HEK293T (cell line): ENCODE data around the gene PARP3.

Source experiments
- CTCF ChIA-PET: fragments of 350-600 bp; formaldehyde crosslinking; extraction: SDS; loops from one replicate; lab custom pipeline; 2021; ENCODE audit warnings: antibody characterized with exemption, inconsistent platforms; lab: Yijun Ruan, JAX
- POLR2A ChIA-PET: fragments of 350-600 bp; formaldehyde crosslinking; extraction: SDS; loops from one replicate; lab custom pipeline; 2020; ENCODE audit warnings: antibody characterized with exemption, inconsistent platforms; lab: Yijun Ruan, JAX
- DNase-seq: peaks from one replicate; pipeline ENCODE4 v3.0.0; 2012; ENCODE audit warnings: mixed read lengths; ENCODE audit errors: extremely low spot score
- ARNT ChIP-seq: fragments of 450-650 bp; IDR thresholded peaks from 2 replicates; pipeline ENCODE4 v1.6.1; 2017; ENCODE audit warnings: mild to moderate bottlenecking
- BHLHE40 ChIP-seq: fragments of 450-650 bp; IDR thresholded peaks from 2 replicates; pipeline ENCODE4 v1.6.1; 2016; ENCODE audit warnings: mild to moderate bottlenecking, moderate library complexity, borderline replicate concordance
- CTBP1 ChIP-seq: fragments of 450-650 bp; IDR thresholded peaks from 2 replicates; pipeline ENCODE4 v1.6.1; 2016; ENCODE audit warnings: borderline replicate concordance
- ELF4 ChIP-seq: fragments of 450-650 bp; IDR thresholded peaks from 2 replicates; pipeline ENCODE4 v1.6.1; 2017; ENCODE audit warnings: antibody characterized with exemption
- FOXA1 ChIP-seq: fragments of 450-650 bp; IDR thresholded peaks from 2 replicates; pipeline ENCODE4 v1.6.1; 2016; ENCODE audit warnings: mild to moderate bottlenecking
- FOXK2 ChIP-seq: fragments of 450-650 bp; IDR thresholded peaks from 2 replicates; pipeline ENCODE4 v1.6.1; 2016; ENCODE audit warnings: mild to moderate bottlenecking
- FOXM1 ChIP-seq: fragments of 450-650 bp; IDR thresholded peaks from 2 replicates; pipeline ENCODE4 v1.6.1; 2017; ENCODE audit warnings: mild to moderate bottlenecking, borderline replicate concordance
- HDGF ChIP-seq: fragments of 450-650 bp; IDR thresholded peaks from 2 replicates; pipeline ENCODE4 v1.6.1; 2017; ENCODE audit warnings: antibody characterized with exemption, borderline replicate concordance
- L3MBTL2 ChIP-seq: fragments of 450-650 bp; conservative IDR thresholded peaks from 2 replicates; pipeline ENCODE4 v1.6.1; 2016; ENCODE audit warnings: mild to moderate bottlenecking
- LEF1 ChIP-seq: fragments of 450-650 bp; IDR thresholded peaks from 2 replicates; pipeline ENCODE4 v1.6.1; 2017; ENCODE audit warnings: mild to moderate bottlenecking, borderline replicate concordance
- NFRKB ChIP-seq: fragments of 450-650 bp; IDR thresholded peaks from 2 replicates; pipeline ENCODE4 v1.6.1; 2016; ENCODE audit warnings: mild to moderate bottlenecking, moderate library complexity
- SP1 ChIP-seq: fragments of 450-650 bp; IDR thresholded peaks from 2 replicates; pipeline ENCODE4 v1.6.1; 2017
- SUZ12 ChIP-seq: fragments of 450-650 bp; IDR thresholded peaks from 2 replicates; pipeline ENCODE4 v1.6.1; 2016; ENCODE audit warnings: mild to moderate bottlenecking
- TARDBP ChIP-seq: fragments of 450-650 bp; IDR thresholded peaks from 2 replicates; pipeline ENCODE4 v1.6.1; 2016
- ZNF384 ChIP-seq: fragments of 450-650 bp; IDR thresholded peaks from 2 replicates; pipeline ENCODE4 v1.6.1; 2016
- TF ChIP-seq, protein P1 (sequence below): fragments of 450-650 bp; IDR thresholded peaks from 2 replicates; pipeline ENCODE4 v1.6.1; 2016

The PARP3 gene

GRCh38 chr3:51953445-51953844, 11.3 kb downstream of the PARP3 start:
- DNase-seq, result no peak
- CTCF ChIA-PET, result interaction anchor here (0.6 to 1.9 kb wide), 4 partner anchors 11 to 106 kb away, joined by 3 to 17 read pairs (median 7); partner anchors contain the start of gene RRP9
- POLR2A ChIA-PET, result interaction anchor here (1.1 to 1.4 kb wide), 3 partner anchors 10 to 21 kb away, joined by 3 to 4 read pairs (median 3); partner anchors contain the start of genes ABHD14A and ABHD14B
- no peak for TF ChIP-seq L3MBTL2
- no peak for TF ChIP-seq NFRKB
- TF ChIP-seq BHLHE40, result no peak
- TF ChIP-seq ZNF384, result no peak
- TF ChIP-seq, protein P1, sequence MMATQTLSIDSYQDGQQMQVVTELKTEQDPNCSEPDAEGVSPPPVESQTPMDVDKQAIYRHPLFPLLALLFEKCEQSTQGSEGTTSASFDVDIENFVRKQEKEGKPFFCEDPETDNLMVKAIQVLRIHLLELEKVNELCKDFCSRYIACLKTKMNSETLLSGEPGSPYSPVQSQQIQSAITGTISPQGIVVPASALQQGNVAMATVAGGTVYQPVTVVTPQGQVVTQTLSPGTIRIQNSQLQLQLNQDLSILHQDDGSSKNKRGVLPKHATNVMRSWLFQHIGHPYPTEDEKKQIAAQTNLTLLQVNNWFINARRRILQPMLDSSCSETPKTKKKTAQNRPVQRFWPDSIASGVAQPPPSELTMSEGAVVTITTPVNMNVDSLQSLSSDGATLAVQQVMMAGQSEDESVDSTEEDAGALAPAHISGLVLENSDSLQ, result no peak
- TF ChIP-seq SUZ12, result no peak

DNA sequence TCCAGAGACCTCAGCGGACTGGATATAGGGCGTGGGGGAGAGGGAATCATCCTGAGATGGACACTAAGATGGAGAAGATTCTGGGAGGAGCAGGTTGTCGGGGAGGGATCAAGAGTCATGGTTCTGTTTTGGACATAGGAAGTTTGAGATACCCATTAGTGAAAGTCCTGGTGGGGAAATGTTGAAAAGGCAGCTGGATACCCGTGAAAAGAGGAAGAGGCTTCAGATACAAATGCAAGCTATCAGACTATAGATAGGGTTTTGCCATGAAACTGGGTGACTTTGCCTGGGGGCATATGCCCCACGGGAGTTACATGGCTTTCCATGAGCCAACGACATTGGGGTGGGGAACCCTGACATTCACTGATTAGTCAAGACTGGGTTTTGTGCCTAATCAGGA, 11.9 kb downstream of the PARP3 start:
- DNase-seq, result no peak
- POLR2A ChIA-PET, result interaction anchor here (1.1 to 1.4 kb wide), 3 partner anchors 9 to 21 kb away, joined by 3 to 4 read pairs (median 3); partner anchors contain the start of genes ABHD14A and ABHD14B
- TF ChIP-seq CTBP1 (no peak), LEF1 (no peak), FOXK2 (no peak), NFRKB (no peak), HDGF (no peak), FOXA1 (no peak), SUZ12 (no peak)
- CTCF ChIA-PET, result interaction anchor here (1.5 to 1.9 kb wide), 3 partner anchors 11 to 29 kb away, joined by 3 to 17 read pairs (median 7); partner anchors contain the start of gene RRP9

DNA sequence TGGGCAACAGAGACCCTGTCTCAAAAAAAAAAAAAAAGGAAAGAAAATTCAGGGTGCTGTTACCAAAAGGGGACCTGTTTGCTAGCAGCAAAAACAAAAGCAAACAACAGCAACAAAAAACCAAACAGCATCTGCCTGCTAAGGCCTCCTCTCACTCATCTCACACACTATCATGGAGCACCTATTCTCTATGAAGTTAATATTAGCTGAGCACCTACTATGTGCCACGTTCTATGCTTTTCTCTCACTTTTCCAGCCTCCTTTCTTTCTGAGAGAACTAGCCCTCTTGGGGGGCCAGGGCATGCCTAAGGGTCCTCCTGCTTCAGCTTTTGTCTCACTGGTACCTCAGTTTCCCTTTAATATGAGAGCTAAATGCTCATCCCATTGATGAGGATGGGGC, 12.6 kb downstream of the PARP3 start:
- CTCF ChIA-PET, result interaction anchor here (1.5 to 1.9 kb wide), 2 partner anchors 12 to 13 kb away, joined by 7 to 17 read pairs; partner anchors contain the start of gene RRP9
- TF ChIP-seq FOXK2, result no peak
- TF ChIP-seq FOXA1, result no peak
- no peak for TF ChIP-seq NFRKB
- no peak for TF ChIP-seq BHLHE40
- no peak for TF ChIP-seq ZNF384
- no peak for TF ChIP-seq LEF1
- TF ChIP-seq, protein P1, result no peak
- TF ChIP-seq FOXM1, result no peak
- DNase-seq, result no peak
- POLR2A ChIA-PET, result interaction anchor here (1.3 to 1.4 kb wide), 2 partner anchors 19 to 20 kb away, joined by 3 to 4 read pairs; partner anchors contain the start of genes ABHD14A and ABHD14B

- DNase-seq, result no peak
- POLR2A ChIA-PET, result no interaction called here
- CTCF ChIA-PET, result no interaction called here
- TF ChIP-seq ARNT (no peak), HDGF (no peak), ZNF384 (no peak), FOXK2 (no peak), NFRKB (no peak), CTBP1 (no peak), SUZ12 (no peak), FOXM1 (no peak), FOXA1 (no peak), L3MBTL2 (no peak), ELF4 (no peak), LEF1 (no peak), TARDBP (no peak), SP1 (no peak), BHLHE40 (no peak)
- TF ChIP-seq, protein P1, result no peak
Measured at GRCh38 chr3:51955175-51955892, 13.2 kb downstream of the PARP3 start, which contains the start of gene GPR62. Gene GPR62 (plus strand): TSS chr3:51955381. CDS start chr3:51955653, 272 bp downstream.

DNA sequence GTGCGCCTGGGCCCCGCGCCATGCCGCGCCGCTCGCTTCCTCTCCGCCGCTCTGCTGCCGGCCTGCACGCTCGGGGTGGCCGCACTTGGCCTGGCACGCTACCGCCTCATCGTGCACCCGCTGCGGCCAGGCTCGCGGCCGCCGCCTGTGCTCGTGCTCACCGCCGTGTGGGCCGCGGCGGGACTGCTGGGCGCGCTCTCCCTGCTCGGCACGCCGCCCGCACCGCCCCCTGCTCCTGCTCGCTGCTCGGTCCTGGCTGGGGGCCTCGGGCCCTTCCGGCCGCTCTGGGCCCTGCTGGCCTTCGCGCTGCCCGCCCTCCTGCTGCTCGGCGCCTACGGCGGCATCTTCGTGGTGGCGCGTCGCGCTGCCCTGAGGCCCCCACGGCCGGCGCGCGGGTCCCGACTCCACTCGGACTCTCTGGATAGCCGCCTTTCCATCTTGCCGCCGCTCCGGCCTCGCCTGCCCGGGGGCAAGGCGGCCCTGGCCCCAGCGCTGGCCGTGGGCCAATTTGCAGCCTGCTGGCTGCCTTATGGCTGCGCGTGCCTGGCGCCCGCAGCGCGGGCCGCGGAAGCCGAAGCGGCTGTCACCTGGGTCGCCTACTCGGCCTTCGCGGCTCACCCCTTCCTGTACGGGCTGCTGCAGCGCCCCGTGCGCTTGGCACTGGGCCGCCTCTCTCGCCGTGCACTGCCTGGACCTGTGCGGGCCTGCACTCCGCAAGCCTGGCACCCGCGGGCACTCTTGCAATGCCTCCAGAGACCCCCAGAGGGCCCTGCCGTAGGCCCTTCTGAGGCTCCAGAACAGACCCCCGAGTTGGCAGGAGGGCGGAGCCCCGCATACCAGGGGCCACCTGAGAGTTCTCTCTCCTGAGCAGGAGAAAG, 14.0 kb downstream of the PARP3 start:
- ChIA-PET CTCF (no interaction called here), POLR2A (no interaction called here)
- no peak for DNase-seq
- TF ChIP-seq ZNF384 (no peak), FOXK2 (no peak), NFRKB (no peak), HDGF (no peak)
